CD4-positive, alpha-beta T cell treated with Interleukin-4 for 4 hours (primary cell): Measurements from ENCODE around the gene CCM2.

Experiments
- DNase-seq: peaks from one replicate; pipeline ENCODE4 v3.0.0-alpha.2; 2020

The CCM2 gene

DNA sequence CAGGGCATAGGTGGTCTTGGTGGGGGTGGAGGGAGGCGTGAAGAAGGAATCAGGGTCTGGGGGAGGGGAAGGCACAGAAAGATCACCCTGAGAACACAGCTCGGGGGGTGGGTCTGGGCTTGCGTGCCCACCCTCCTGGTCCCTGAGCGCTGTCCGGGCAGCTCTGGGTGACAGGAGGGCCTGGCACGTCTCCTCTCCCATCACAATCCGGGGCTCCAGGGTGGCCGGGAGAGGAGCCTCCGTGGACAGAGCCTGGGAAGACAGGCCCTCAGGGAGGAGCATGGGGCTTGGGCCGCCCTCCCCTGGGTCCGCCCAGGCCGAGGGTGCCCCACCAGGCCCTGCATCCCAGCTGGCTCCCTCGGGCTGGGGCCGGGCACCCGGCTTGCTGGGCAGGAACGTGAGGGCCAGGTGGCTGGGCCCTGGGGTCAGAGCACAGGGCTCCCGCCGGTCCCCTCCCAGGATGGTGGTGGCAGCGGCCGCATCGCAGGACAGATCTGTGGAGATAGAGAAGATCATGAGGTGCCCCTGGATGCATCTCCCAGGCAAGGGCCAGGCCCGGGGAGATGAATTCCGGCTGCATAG, 85.7 kb downstream of the CCM2 start:
- DNase-seq, result no peak

DNA sequence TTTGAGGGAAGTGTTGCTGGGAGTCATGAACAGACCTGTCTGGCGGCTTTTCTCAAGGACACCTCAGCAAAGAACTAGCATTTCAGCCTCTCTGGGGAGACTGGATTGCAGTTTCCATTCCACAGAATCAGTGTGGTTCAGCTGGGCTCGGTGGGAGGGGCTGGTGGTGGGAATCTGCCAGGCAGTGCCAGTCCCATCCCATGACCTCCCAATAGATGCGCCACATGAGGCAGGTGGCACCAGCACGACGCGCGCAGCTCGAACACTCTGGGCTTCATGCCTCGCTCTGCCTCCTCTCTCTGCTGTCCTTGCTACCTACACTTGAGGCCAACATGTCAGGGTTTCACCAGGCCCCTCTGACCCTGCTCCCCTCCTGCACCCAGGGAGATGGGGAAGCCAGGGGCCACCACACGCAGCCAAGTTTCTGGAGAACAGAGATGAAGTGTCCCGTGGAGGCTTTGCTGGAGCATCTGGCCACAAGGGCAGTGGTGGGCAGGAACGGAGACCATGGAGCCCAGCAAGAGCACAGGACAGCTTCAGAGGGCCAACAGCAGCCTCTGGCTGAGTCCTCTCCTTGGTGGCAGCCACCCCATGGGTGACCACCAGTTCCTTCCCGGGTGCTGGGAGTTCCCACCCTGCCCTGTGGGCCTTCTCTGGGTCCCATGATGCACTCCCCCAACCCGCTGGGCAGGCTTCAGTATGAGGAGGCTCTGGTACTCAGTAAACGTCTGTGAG, 86.5 kb downstream of the CCM2 start:
- DNase-seq, result no peak

DNA sequence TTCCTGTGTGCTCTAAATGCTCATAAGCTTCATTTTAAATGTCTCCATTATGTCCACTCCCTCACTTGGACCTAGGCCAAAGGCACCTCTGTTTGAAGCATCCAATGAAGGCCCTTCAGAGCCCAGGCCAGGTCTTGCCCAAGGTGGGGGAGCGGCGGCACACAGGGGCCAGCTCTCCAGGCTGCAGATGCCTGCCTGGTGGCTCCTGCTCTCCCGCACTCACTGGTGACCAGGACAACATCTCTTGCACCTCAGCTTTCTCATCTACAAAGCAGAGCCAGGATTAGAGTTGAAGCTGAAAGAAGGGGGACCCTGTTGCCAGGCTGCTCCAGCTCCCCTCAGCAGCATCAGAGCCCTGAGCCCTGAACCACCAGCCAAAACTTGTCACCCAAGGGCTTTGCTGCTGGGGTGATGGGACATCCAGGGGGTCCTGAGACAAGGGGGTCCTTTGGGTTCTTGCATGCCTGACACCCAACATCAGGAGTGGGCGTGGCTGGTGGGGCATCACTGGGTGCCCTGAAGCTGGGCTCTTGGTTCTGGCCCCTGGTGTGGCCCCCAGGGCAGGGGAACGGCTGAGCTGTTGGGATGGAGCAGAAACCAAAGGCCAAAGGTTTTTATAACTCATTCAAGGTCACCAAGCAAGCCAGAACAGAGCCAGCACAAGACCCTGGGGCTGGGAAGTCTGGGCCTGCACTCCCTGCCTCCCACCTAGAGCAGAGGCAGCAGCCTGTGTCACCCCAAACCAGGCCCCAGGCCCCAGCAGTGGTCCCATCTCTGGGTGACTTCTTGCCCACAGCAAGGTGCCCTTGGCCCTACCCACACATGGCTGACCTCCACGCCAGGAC, 87.5 kb downstream of the CCM2 start:
- DNase-seq, result no peak

DNA sequence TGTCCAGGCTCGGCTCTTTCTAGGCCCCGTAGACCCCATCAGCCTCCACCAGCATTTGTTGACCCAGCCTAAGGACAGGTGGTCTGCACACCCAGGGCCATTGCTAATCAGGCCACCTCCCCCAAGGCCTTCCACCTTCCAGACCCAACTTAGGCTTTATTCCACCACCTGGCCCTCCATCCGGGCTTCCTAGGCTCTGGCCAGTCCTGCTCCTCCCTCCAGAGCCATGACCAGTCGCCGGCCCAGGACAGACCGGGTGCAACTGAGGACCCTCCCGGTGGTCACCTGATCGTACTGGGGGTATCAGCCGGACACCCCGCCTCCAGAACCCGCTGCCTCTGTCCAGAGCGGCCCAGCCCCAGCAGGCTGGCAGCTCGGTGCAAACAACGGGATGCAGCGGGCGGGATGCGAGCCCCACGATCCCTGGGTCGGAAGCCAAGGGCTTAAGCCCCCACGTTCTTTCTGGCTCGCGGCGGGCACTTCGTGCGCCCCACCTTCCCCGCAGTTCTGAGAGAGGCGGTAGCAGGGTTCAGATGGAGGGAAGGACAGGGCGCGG, 88.2 kb downstream of the CCM2 start:
- DNase-seq, result no peak

DNA sequence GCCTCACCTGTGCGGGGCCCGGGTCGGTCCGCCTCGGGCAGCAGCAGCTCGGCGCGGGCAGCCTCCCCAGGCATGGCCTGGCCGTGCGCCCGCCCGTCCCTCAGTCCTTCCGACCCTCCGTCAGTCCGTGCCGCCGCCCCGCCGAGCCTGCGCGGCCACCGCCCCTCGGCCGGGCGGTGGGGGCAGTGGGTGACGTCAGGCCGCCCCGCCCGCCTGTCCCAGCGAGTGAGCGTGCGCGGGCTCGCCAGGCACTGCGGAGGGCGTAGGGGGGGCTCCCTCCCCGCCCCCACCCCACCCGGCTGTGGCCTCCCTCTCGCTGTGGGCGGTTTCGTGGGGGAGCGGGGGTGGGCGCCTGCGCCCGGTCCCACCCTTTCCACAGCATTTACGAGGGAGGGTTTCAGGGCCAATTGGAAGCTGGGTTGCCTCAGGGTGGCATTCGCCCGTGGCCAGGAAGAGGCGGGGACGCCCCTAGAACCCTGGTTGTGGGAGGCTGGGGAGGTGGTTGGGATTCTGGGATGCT, 88.9 kb downstream of the CCM2 start, which contains the start of gene NACAD:
TSS of gene NACAD (minus strand) at position 149 of the 520 bp plus-strand sequence. CDS start at position 74, 75 bp downstream.
- no peak for DNase-seq

DNA sequence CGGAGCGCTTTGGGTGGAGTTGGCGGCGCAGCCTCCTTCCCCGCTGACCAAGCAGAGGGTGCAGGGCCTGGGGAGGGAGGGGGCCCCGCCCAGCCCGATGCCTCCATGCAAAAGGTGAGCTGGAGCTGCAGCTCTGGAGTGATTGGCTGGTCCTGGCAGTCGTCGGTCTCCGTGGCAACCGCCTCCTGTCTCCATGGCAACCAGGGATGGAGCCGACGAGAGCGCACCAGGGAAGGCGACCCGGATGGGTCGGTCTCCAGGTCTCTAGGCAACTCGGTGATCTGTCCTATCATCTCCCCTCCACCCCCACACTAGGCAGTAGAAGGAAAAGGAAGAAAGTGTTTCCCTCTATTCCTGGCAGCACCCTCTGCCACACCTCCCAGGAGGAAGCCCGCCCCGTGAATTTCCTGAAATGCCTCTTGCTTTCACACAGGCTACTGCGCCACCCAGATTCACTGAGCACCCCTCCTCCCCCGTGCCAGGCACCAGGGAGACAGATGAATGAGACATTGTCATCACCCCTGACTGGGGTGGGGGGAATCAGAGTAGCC, 89.4 kb downstream of the CCM2 start:
- peak; percentile 51 for DNase-seq

DNA sequence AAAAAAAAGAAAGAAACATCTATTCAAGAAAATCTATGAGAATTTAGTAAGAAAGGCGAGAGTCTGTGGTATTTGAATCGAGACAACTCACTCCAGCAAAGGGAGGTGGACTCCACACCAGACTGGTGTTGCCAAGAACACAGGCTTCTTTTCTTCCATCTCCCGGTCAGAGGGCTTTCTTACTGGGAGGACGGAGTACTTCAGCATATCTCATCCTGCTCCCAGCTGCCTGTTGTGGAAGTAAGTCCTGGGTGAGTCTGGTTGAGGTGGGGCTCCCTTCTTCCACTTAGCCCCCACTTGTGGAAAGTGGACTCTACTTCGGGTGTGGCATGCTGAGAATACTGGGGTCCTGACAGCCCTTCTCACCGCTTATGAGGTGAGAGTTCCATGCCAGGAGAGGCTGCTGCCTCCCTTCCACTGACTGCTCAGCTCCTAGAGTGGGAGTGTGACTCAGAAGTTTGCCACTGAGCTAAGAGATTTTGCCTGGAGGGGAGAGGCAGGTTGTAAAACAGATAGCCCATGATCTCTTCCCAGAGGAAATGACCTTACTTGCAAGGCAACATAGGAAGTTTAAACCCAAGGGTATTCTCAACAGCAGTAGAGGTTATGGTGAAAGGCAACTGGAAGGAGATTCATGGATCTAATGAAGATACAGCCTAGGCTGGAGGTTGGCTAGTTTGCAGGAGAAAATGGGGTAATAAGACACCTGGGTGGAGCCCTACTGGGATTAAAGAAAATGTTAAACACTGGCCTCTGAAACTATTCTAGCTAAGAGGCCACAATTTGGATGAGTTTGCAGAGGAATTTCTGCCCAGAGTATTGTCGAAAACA, 92.3 kb downstream of the CCM2 start:
- no peak for DNase-seq

DNA sequence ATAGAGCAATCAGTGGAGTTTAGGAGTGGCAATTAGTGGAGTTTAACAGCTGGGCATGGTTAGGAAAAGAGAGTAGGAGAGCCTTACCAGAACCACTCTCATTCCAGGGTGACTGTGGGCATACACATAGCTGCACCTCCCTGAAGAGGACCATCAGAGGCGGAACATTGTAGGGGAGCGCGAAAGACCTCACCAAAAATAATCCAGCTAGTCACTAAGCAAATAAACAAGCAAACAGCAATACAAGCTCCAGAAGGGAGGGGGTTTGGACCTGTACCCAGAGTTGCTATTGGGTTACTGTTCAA, 92.9 kb downstream of the CCM2 start:
- no peak for DNase-seq

DNA sequence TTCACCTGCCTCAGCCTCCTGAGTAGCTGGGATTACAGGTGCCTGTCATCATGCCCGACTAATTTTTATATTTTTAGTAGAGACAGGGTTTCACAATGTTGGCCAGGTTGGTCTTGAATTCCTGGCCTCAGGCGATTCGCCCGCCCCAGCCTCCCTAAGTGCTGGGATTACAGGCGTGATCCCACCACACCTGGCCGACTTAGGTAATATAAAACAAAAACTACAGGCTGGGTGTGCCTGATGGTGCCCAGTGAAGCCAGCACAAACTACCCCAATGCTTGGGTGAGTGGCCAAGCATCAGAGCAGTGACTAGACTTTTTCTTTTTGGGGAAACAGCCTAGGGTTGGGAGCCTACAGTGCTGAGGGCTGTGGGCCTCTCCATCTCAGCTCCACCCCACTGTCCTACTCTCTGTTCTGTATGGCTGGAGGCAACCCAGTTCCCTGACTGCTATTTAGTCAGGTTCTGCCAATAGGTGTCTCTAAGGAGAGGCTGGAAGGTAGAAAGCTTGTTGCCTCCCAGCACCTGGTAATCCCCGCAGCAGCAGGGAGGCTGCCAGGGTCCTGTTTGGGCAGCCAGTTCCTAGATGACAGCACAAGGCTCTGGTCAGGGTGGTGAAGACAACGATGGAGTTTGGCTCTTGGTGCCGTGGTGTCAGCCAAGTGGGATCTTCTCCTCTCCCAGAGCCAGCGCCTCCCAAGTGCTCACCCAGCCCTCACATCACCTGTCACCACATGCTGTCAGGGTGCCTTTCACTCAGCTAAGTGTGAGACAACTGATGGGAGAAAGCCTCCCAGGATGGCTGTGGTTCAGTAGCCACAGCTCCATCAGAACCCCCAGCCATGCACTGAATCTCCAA, 99.2 kb downstream of the CCM2 start:
- DNase-seq, result no peak

DNA sequence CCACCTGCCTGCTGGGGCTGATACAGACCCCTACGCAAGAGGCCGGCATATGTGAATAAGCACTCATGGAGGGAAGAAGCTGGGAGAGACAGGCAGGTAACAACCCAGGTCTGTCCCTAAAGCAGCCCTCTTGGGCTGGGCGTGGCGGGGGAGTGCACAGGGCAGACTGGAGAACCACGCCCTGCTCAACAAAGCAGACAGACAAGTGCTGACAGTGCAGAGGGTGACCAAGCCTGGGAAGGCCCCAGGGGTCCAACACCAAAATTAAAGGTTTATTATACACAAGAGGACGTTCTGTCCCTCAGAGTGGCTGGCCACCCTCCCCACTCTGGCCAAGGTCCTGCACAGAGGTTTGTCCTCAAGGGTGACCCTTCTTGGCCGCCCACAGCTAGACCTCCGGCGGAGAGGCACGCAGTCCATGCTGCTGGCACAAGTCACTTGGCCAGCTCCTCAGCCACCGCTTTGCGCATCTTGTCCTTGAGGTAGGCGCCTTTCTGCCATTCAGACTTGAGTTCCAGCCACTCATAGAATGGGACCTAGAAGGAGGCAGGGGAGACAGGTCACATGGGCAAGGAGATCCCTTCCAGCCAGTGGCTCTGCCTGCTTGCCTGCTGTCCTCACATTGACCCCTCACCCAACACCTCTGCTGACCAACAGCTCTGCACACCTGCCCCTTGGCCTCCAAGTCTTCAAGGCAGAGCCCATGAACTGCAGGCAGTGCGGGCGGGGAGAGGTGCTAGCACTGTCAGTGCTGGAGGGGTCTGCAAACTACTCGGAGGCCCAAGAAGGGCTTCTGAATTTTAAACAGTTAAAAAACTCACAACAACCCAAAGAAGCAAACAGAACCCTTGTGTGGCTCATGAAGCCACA, 100.1 kb downstream of the CCM2 start:
- no peak for DNase-seq

DNA sequence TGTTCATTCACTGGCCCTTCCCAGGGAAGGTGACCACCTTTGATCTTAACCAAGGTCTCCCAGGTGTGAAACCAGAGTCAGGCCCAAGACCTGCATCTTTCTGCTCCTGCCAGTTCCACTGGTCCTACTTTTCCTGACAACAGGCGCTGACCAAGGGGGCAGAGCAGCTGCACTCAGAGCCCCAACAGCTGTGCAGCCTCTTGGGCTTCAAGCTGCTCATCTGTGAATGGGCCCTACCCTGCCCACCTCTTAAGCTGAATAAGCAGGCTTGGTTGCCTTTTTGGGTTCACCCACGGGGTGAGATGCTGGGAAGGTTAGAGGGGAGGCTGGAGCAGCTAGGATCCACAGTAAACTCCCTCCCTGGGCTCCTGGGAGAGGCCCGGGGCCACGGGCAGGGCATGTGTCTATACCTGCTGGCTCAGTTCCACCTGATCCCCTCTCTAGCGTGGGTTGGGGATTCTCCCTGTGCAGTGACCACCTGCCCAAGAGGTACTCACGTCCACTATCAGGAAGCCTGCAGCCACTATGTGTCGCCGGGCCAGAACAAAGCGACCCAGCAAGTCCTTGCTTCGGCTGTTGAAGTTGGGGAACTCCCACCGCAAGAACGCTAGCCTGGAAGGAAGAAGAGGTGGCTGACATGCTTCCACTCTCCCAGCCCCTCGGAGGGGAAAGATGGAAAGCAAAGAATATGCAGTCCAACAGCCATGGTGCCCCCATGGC, 100.9 kb downstream of the CCM2 start:
- no peak for DNase-seq

DNA sequence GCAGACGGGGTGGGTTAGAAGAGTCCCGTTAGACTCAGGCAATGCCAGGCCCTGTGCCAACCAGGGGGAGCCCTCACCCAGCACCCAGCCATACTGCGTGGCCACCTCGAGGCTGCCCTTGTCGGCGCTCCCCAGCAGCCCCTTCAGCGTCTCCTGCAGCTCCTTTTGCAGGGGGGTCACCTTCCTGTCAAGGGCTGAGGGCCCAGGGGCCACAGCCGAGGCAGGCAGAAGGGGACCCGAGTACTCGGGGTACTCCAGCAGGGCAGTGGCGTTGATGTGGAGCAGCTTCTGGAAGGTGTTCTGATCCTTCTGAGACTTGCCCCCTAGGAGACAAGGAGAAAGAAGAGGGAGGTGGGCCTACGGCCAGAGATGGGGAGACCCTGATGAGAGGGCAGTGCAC, 101.7 kb downstream of the CCM2 start:
- DNase-seq, result no peak

DNA sequence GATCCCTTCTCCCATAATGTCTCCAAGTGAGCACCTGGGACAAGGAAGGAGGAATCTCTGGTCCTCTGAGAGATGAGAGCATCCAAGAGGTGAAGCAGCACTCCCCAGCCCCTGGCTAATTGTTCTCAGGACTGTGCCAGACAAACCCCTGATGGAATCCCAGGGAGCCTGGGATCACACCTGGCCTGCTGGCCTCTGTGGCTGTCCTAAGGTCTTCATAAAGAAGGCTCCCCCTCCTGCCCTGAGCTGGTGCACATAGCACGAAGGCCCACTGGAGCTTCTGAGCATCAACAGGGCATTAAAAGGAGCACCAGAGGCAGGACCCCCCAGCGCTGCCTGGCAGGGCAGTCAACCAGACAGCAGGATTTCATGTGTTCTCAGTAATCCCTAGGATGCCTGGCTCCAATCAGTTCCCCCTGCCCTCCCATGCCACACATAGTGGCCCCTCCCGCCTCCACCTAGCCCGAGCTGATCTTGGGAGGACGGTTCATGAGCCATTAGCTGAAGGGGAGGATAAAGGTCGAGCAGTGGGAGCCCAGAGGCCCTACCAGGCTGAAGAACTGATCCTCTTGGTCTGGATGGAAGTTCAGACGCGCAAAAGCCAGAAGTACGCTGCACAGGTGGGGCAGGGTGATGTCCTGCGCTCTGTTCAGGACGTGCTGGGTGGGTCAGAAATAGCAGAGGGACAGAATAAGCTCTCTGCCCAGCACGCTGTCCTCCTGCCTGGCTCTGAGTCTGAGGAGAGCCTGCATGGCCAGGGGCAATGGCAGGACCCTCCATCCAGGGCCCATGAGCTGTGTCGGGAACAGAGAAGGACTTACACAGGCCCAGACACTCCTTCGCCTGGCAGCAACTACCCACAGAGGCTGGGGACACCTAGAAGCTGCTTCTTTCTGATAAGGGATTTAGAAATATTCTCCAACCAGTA, 103.0 kb downstream of the CCM2 start:
- no peak for DNase-seq

DNA sequence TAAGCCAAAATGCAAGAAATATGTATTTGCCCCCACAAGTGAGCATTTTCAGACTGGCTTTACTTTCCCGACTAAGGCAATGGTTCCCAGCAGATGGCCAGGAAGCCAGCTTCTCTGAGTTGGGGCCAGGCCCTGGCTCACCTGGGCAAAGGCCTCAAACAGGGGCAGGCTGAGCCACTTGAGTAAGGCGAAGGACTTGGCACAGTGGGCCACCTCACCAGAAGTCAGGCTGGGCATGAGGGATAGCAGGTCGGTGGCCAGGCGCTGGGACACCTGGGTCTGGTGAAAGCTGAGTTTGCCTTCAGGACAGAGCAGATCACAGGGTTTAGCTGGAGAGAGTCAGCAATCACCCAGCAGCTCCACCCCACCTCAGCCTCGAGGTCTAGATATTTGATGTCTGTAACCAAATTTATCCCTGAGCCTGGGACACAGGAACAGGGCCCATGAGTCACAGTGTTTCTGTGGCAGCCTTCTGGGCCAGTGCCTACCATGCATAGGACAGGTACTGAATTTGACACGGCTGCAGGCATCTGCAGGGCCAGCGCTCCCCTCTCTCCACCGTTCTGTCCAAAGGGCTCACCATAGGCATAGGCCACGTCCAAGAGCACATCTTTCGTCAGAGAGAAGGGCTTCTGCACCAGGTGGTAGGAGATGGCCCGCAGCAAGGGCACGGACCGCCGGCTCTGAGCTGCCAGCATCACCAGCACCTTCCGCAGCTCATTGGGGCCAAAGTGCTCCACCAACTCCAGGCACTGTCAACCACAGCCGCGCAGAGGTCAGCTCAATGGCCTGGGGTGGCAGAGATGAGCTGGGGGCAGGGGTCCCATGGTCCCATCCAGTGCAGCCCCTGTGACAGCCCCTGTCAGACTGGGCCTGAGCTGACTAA, 104.2 kb downstream of the CCM2 start:
- no peak for DNase-seq

DNA sequence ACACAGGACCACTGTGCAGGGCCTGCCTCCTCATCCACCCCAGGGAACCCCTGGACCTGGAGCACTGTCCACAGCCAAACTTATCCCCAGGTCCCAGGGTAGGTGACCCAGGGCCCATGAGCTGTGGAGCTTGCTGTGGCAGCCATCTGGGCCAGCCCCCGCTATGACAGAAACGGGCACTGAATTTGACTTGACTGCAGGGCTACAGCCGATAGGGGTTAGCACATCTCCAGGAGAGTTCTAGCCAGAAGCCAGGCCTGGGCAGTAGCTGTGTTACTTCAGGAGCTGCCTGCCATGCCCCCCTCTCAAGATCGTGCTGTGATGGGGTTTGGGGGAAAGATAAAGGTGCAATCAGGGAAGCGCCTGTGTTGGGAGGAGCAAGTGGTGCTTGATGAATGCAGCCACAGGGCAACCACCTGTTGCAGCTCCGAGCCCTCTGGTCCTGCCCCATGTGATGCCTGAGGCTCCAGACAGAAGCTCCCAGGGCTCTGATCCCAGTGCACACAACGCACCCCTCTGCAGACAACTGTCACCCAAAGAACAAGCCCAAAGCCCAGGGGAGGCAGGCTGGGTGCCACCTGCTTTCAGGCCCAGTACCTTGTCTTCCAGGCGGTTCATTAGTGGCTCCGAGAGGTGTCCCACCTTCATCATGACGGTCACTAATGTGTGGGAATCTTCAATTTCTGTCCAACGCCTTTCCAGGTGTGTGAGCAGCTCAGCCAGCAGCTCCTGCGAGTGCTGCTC, 105.0 kb downstream of the CCM2 start:
- no peak for DNase-seq

DNA sequence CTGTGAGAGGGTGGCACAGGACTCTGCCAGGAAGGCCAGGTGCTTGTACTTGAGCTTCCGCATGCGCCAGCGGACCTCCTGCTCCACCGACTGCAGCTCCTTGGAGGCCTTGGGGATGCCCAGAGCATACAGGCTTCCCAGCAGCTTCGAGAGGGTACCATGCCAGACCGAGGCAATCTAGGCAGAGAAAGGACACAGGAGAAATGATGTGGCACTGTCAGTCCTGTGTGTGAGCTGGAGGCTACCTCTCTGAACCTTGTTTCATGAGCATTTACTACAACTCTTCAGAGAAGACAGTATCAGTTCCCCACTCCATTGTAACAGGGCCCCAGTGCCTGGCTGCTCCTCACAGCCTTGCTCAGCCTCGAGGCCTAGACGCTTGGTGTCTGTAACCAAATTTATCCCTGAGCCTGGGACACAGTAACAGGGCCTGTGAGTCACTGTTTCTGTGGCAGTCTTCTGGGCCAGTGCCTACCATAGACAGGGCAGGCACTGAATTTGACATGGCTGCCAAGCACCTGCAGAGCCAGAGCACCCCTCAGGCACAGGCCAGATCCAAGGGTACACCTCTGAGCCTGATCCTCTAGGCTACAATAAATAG, 105.7 kb downstream of the CCM2 start:
- no peak for DNase-seq
